Caco-2 (cell line): ENCODE measurements around the gene RRP9. TPM values are rescaled to one million over a fixed set of nuclear protein-coding genes. Genes with fewer than 3 reads are reported as not detected.
A peak's percentile ranks its signal among the peaks of the same experiment; 100 is the strongest.

ENCODE experiments used
- BruUV-seq: library from RNA; stranded (reverse); fragments of 400-500 nt; replicated peaks from 2 replicates; lab custom pipeline; 2021; lab: Mats Ljungman, UMichigan
- CTCF ChIA-PET: fragments of 300-600 bp; sonication (Branson Sonifier 250); formaldehyde crosslinking; loops from one replicate; lab custom pipeline; 2022; ENCODE audit warnings: antibody characterized with exemption; lab: Charles Lee
- POLR2A ChIA-PET: fragments of 300-600 bp; sonication (Branson Sonifier 250); formaldehyde crosslinking; loops from one replicate; lab custom pipeline; 2022; ENCODE audit warnings: antibody characterized with exemption; lab: Charles Lee
- DNase-seq, 2 experiments: peaks; one replicate each; pipeline versions ENCODE4 v3.0.0 to v3.0.0-alpha.2; 2020 to 2022
- H3K27me3 ChIP-seq: replicated peaks from 2 replicates; pipeline ENCODE4 v1.6.0; 2011; ENCODE audit warnings: low read length; ENCODE audit not compliant: control insufficient read depth, insufficient read depth
- H3K36me3 ChIP-seq: 2 replicates; pipeline ENCODE4 v1.5.1; 2011; ENCODE audit warnings: low read length; ENCODE audit not compliant: control insufficient read depth, insufficient read depth
- H3K4me1 ChIP-seq: fragments of 250-450 bp; sonication (Bioruptor Pico); 2 replicates; pipeline ENCODE4 v1.5.1; 2020; ENCODE audit warnings: mild to moderate bottlenecking
- H3K4me3 ChIP-seq: 2 replicates; pipeline ENCODE4 v1.5.1; 2011; ENCODE audit warnings: low read depth, mild to moderate bottlenecking, control low read depth, low read length
- H3K9me3 ChIP-seq: fragments of 250-450 bp; sonication (Bioruptor Pico); 2 replicates; pipeline ENCODE4 v1.5.1; 2020; ENCODE audit warnings: mild to moderate bottlenecking, moderate library complexity
- H3K27ac Mint-ChIP-seq: one replicate; pipeline ENCODE4 v1.8.0; 2022; ENCODE audit warnings: mixed read lengths; ENCODE audit not compliant: unreplicated experiment
- H3K27me3 Mint-ChIP-seq: one replicate; pipeline ENCODE4 v1.8.0; 2022; ENCODE audit warnings: mixed read lengths; ENCODE audit not compliant: insufficient read depth, unreplicated experiment
- H3K36me3 Mint-ChIP-seq: one replicate; pipeline ENCODE4 v1.8.0; 2022; ENCODE audit warnings: mild to moderate bottlenecking, mixed read lengths; ENCODE audit not compliant: insufficient read depth, unreplicated experiment
- H3K4me1 Mint-ChIP-seq: one replicate; pipeline ENCODE4 v1.8.0; 2022; ENCODE audit warnings: low read depth, mixed read lengths; ENCODE audit not compliant: unreplicated experiment
- H3K4me3 Mint-ChIP-seq: one replicate; pipeline ENCODE4 v1.8.0; 2022; ENCODE audit warnings: mild to moderate bottlenecking, moderate library complexity, mixed read lengths; ENCODE audit not compliant: unreplicated experiment
- H3K9me3 Mint-ChIP-seq: one replicate; pipeline ENCODE4 v1.8.0; 2022; ENCODE audit warnings: mixed read lengths; ENCODE audit not compliant: unreplicated experiment
- intact Hi-C: fragments of 100-400 bp; cut with micrococcal nuclease; formaldehyde crosslinking; loops from one replicate; pipeline ENCODE4 v1.10.0; 2022; ENCODE audit not compliant: unreplicated experiment
- total RNA-seq: library from RNA; stranded (reverse); gene quantifications from 2 replicates; pipeline ENCODE4 v1.2.3, GENCODE V29; 2022
- TF ChIP-seq, protein P1 (sequence below), 2 experiments: fragments of 200-600 bp in 1 of 2; IDR thresholded peaks; 1 replicate in 1 of 2; 2 replicates in 1 of 2; pipeline versions ENCODE4 v1.5.1 to v1.8.0; 2011 to 2022; ENCODE audit warnings: antibody characterized with exemption in 1 of 2, control low read depth in 1 of 2, inconsistent platforms in 1 of 2, low read depth in 1 of 2, low read length in 1 of 2, mild to moderate bottlenecking in 1 of 2, moderate library complexity in 1 of 2; ENCODE audit not compliant: insufficient read depth in 1 of 2, severe bottlenecking in 1 of 2, unreplicated experiment in 1 of 2

The RRP9 gene
- total RNA-seq, 1 experiment from 2014 or later = 39.1 TPM

- BruUV-seq = no TSS peak
- intact Hi-C loops = loop anchor here (1.0 to 2.0 kb wide), 3 partner anchors 9 to 14 kb away; partner anchors contain the start of genes ABHD14B and RPL29
Measured at GRCh38 chr3:51982838-51983577, 41.3 kb upstream of the RRP9 start, which contains the start of gene ACY1. TSS of gene ACY1 (plus strand) at chr3:51983535. CDS start at chr3:51984065, 530 bp downstream.

DNA sequence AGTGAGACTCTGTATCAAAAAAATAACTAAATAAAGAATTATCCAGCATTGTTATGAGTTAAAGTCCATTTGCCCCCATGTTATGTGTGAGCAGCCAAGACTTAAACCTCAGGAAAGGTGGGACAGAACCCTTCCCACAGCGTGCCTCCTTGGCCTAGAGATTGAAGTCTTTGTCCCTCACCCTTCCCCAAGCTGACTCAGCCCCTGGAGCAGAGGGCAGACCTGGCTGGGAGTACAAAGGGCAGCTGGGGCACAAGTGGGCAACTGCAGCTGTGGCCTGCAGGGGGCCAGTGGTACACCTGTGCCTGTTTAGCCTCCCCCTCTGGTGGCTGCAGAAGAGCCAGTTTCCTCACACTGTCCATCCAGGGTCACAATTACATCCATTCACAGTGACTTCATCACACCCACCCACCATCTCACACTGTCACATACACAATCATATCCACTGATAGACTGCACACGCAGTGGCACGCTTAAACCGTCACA, 40.7 kb upstream of the RRP9 start:
- Mint-ChIP-seq H3K9me3 (no peaks in the 10 kb centered on the region), H3K4me1 (peaks cover 14% of the 10 kb centered on the region), H3K27ac (peak overlapping the region; percentile 86), H3K36me3 (peaks cover 16% of the 10 kb centered on the region), H3K27me3 (no peaks in the 10 kb centered on the region), H3K4me3 (peak overlapping the region; percentile 99)
- ChIA-PET POLR2A (interaction anchor here (0.5 to 2.1 kb wide), 12 partner anchors 8 to 455 kb away, joined by 3 to 30 read pairs (median 10); partner anchors contain the start of genes ABHD14A, ABHD14B, DUSP7 and PARP3), CTCF (interaction anchor here (0.7 to 2.2 kb wide), 15 partner anchors 9 to 483 kb away, joined by 3 to 51 read pairs (median 4); partner anchors contain the start of genes ABHD14A, ABHD14B, DCAF1 and PARP3)
- Histone ChIP-seq H3K36me3 (peaks cover 3% of the 10 kb centered on the region), H3K9me3 (no peaks in the 10 kb centered on the region), H3K4me3 (peak overlapping the region; percentile 46), H3K27me3 (no peaks in the 10 kb centered on the region), H3K4me1 (peaks cover 46% of the 10 kb centered on the region)
- BruUV-seq = TSS peak; percentile 78
- TF ChIP-seq, protein P1, sequence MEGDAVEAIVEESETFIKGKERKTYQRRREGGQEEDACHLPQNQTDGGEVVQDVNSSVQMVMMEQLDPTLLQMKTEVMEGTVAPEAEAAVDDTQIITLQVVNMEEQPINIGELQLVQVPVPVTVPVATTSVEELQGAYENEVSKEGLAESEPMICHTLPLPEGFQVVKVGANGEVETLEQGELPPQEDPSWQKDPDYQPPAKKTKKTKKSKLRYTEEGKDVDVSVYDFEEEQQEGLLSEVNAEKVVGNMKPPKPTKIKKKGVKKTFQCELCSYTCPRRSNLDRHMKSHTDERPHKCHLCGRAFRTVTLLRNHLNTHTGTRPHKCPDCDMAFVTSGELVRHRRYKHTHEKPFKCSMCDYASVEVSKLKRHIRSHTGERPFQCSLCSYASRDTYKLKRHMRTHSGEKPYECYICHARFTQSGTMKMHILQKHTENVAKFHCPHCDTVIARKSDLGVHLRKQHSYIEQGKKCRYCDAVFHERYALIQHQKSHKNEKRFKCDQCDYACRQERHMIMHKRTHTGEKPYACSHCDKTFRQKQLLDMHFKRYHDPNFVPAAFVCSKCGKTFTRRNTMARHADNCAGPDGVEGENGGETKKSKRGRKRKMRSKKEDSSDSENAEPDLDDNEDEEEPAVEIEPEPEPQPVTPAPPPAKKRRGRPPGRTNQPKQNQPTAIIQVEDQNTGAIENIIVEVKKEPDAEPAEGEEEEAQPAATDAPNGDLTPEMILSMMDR (IDR thresholded peaks at IDR 0.05; ENCODE audit: insufficient read depth in 1 of 2, low read depth in 1 of 2, low read length in 1 of 2, severe bottlenecking in 1 of 2, unreplicated experiment in 1 of 2) = peak; percentile 79 to 94
- DNase-seq = peak; percentile 88 to 93
- intact Hi-C loops = loop anchor here (1.0 to 2.0 kb wide), 2 partner anchors 8 to 14 kb away; partner anchors contain the start of gene ABHD14B

More at GRCh38 chr3:51982838-51983577, 41.3 kb upstream of the RRP9 start, which contains the start of gene ACY1:
- H3K9me3 ChIP-seq = no peaks in the 10 kb centered on the region
- Mint-ChIP-seq H3K9me3 (no peaks in the 10 kb centered on the region), H3K27me3 (no peaks in the 10 kb centered on the region), H3K36me3 (peaks cover 19% of the 10 kb centered on the region), H3K4me1 (peaks cover 15% of the 10 kb centered on the region), H3K4me3 (peak within 1 kb of the TSS; percentile 99), H3K27ac (peak within 1 kb of the TSS; percentile 86)
- TF ChIP-seq, protein P1 (IDR thresholded peaks at IDR 0.05; ENCODE audit: insufficient read depth in 1 of 2, low read depth in 1 of 2, low read length in 1 of 2, severe bottlenecking in 1 of 2, unreplicated experiment in 1 of 2) = peak in 1 of 2 experiments; percentile 0
- H3K4me1 ChIP-seq = peaks cover 46% of the 10 kb centered on the region
- peak; percentile 95 to 96 for DNase-seq
- peaks cover 3% of the 10 kb centered on the region for H3K36me3 ChIP-seq
- H3K27me3 ChIP-seq = no peaks in the 10 kb centered on the region
- H3K4me3 ChIP-seq = peak within 1 kb of the TSS; percentile 46
- ChIA-PET POLR2A (interaction anchor here (0.5 to 2.1 kb wide), 11 partner anchors 9 to 598 kb away, joined by 3 to 30 read pairs (median 10); partner anchors contain the start of genes ABHD14A, ABHD14B, DUSP7 and MANF), CTCF (interaction anchor here (0.6 to 2.2 kb wide), 15 partner anchors 8 to 655 kb away, joined by 3 to 51 read pairs (median 4); partner anchors contain the start of genes ABHD14A, ABHD14B, DCAF1 and PARP3)

DNA sequence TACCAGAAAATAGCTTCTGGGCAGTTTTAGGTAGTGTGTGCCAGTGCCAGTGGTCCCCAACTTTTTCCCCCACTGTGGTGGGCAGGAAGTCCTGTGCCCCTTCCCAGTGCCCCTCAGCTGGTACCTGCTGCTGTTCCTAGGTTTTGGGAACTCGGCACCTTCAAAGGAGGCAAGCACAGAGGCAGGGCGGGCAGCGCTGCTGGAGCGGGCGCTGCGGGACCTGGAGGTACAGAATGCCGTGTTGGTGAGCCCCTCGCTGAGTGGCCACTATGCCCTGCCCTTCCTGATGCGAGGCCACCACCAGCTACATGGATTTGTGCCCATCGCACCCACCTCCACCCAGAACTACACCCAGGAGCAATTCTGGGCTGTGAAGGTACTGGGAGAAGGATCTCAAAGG, 38.5 kb upstream of the RRP9 start:
- Histone ChIP-seq H3K27me3 (no peaks in the 10 kb centered on the region), H3K4me1 (peaks cover 31% of the 10 kb centered on the region), H3K4me3 (no peak overlapping the region), H3K36me3 (peaks cover under 1% of the 10 kb centered on the region), H3K9me3 (no peaks in the 10 kb centered on the region)
- Mint-ChIP-seq H3K36me3 (peaks cover 21% of the 10 kb centered on the region), H3K4me3 (no peak overlapping the region), H3K27ac (no peak overlapping the region), H3K27me3 (no peaks in the 10 kb centered on the region), H3K9me3 (no peaks in the 10 kb centered on the region), H3K4me1 (peaks cover 5% of the 10 kb centered on the region)
- no TSS peak for BruUV-seq
- TF ChIP-seq, protein P1 (IDR thresholded peaks at IDR 0.05; ENCODE audit: insufficient read depth in 1 of 2, low read depth in 1 of 2, low read length in 1 of 2, severe bottlenecking in 1 of 2, unreplicated experiment in 1 of 2) = no peak
- intact Hi-C loops = no loop called here
- ChIA-PET CTCF (interaction anchor here (1.6 kb wide), 1 partner anchor 39 kb away, joined by 3 read pairs; the partner anchor contains the start of gene RRP9), POLR2A (no interaction called here)
- DNase-seq = no peak
